ENCODE data around the gene GTF3C2.

GTF3C2 gene

GRCh38 chr2:27291865-27292264 lies 64.7 kb downstream of the GTF3C2 start:
- no peak for DNase-seq

- no peak for DNase-seq
Measured at GRCh38 chr2:27290549-27290948, 66.0 kb downstream of the GTF3C2 start.

DNA sequence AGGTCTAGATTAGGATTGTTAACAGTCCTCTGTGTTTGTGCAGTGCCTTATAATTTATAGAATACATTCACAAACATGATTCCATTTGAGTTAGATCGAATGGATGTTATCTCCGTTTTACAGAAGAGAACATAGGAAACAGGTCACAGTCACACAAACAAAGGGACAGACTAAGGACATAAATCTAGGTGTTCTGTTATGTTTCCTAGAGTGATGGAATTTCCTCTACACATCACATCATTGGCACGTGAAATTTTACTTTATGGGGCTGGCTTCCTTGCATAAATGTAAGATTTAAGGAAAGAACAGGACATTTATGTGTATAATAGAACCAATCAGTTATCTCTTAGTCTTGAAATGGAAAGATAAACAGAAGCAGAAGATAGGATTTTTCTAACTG lies 68.0 kb downstream of the GTF3C2 start:
- DNase-seq, result no peak

DNA sequence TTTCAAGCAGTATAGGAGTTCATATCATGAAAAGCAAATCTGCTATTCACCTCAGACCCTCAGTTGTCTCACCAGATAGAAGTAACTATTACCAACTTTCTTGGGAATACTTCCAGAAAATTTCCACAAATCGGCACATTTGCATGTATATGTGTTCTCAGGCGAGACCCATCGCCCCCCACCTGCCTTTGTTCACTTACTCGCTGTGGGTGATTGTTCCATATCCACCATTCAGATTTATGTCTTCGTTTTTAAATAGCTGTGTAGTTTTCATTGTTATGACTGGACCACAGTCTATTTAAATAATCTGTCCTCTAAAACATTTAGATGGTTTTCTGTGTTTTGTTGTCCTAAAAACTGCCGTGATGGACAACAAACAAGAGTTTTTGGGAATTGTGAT lies 71.1 kb downstream of the GTF3C2 start:
- DNase-seq, result no peak

DNA sequence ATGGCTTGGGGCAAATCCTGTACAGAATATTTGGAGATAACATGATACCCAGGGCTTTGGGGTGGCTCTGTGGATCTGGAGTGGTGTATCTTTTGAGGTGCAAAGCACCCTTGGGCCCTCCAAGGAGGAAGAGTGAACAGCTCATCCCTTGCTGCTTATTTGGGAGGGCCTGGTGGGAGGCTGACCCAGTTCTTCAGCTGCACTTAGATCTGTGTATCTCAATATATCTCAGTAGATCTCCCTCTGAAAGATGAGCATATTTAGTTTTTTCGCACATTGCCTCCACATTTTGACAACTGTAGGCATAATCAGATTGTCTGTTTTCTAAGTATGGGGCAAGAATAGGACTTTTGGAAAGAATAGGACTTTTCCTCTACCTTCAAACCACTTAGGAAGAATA lies 71.6 kb downstream of the GTF3C2 start:
- DNase-seq, result no peak

- DNase-seq, result no peak
Measured at GRCh38 chr2:27282892-27283291, 73.7 kb downstream of the GTF3C2 start.

- DNase-seq, result no peak
Measured at GRCh38 chr2:27281855-27282559, 74.6 kb downstream of the GTF3C2 start, which contains the start of gene TRIM54. TSS of gene TRIM54 (plus strand) at chr2:27282429. CDS start at chr2:27282732, 303 bp downstream.

DNA sequence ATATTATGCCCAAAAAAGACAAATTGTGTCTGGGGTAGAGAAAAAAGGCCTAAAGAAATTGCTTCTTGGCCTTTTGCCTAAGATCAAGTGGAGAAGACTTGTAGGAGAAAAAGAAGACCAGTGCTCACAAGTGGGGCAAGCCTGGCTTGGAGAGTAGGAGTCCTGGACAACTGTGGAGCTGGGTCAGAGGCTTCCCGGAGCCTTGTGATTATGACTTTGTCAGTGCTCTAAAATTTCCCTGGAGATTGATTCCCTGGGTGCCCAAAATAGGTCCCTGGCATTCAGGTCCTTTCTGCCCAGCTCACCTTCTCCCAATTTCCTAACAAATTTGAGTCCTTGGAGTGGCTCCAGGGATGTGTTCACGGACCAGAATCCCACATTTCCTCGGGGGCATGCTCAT lies 75.1 kb downstream of the GTF3C2 start:
- DNase-seq, result no peak

DNA sequence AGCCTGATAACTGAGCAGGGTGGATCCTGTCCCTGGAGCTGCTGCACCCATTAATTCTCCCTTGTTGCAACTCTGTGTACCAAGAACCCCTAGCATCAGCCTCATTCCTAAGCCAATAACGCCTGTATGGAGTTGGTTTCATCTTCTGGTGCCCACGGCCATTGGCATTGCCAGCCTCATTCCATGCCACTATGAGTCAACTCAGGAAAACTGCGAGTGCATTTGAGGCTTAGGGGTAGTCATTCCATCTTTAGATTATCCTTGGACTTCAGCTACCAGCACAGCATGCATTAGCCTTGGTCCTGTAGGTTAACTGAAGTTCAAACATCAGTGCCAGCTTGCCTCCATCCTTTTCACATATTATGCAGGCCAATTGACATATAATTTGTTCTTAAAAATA lies 75.7 kb downstream of the GTF3C2 start:
- DNase-seq, result no peak

- no peak for DNase-seq
Measured at GRCh38 chr2:27278010-27278409, 78.6 kb downstream of the GTF3C2 start.

Measured in activated CD4-positive, alpha-beta T cell treated with anti-CD3 and anti-CD28 coated beads, Interleukin-10, Interleukin-2, amounts not matched to agents 100 ng/mL and 50 ng/mL, durations not matched to agents 16 hours and 8 hours (primary cell).